ENCODE measurements around the gene LRRK2. TPM values are rescaled to one million over a fixed set of nuclear protein-coding genes. Genes with fewer than 3 reads are reported as not detected.

The LRRK2 gene
- total RNA-seq, 1 donor from 2014 or later = 14.3 TPM

DNA sequence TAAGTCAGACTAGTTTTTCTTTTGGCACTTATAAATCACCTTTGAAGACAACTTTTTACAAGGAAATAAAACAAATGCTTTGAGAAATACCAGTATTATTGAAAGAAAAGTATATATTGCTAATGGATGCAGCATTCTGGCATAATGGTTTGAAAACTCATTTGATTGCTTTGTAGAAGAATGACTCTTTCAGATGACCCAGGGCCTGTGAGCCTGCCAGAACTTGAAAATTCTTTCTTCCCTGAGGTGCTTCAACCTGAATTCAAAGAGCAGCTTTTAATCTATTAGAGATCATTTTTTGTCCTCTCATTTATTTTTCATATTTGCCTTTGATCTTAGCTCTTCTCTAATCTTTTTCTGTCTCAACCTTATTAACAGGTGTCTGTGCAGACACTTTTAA, 87.4 kb downstream of the LRRK2 start:
- H3K27ac ChIP-seq = no peak overlapping the region
- TF ChIP-seq, protein P1, sequence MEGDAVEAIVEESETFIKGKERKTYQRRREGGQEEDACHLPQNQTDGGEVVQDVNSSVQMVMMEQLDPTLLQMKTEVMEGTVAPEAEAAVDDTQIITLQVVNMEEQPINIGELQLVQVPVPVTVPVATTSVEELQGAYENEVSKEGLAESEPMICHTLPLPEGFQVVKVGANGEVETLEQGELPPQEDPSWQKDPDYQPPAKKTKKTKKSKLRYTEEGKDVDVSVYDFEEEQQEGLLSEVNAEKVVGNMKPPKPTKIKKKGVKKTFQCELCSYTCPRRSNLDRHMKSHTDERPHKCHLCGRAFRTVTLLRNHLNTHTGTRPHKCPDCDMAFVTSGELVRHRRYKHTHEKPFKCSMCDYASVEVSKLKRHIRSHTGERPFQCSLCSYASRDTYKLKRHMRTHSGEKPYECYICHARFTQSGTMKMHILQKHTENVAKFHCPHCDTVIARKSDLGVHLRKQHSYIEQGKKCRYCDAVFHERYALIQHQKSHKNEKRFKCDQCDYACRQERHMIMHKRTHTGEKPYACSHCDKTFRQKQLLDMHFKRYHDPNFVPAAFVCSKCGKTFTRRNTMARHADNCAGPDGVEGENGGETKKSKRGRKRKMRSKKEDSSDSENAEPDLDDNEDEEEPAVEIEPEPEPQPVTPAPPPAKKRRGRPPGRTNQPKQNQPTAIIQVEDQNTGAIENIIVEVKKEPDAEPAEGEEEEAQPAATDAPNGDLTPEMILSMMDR (IDR thresholded peaks at IDR 0.05) = no peak
- no peaks in the 10 kb centered on the region for H3K27me3 ChIP-seq
- peaks cover 5 to 45% of the 10 kb centered on the region in 2 donors for H3K36me3 ChIP-seq
- DNase-seq (ENCODE audit: low spot score in 2 of 2) = no peak
- no peaks in the 10 kb centered on the region for H3K4me1 ChIP-seq
- H3K9me3 ChIP-seq = no peaks in the 10 kb centered on the region
- intact Hi-C loops (cut with DNase I) = loop anchor here (5.0 kb wide), 1 partner anchor 160 kb away; no protein-coding TSS in a partner anchor
- no peak overlapping the region for H3K4me3 ChIP-seq

DNA sequence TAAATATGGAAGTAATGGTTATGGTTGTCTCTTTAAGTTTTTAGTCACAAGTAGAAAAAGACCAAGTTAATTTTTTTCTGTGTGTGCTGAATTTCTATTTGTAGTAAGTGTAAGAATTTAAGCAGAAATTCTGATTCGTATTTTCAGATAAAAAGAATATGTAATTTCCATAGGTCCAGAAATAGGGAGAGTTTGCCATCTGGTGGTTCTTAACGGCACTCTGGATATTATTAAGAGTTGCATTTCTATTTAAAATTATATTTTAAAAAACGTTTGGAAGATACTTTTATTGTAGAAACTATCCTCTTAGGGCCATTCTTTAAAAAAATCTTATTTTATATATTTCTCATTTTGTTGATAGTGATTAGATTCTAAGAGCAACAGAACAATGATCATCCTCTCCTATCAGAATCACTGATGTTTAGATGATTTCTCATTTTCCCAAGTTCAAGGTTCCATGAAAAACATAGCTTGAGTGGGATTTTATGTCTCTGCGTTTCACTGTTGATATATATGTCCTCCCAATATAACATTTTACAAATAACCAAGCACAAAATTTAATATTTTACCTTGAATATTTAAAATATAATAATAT, 88.3 kb downstream of the LRRK2 start:
- Histone ChIP-seq H3K4me1 (no peaks in the 10 kb centered on the region), H3K27ac (no peak overlapping the region), H3K9me3 (no peaks in the 10 kb centered on the region), H3K36me3 (peaks cover 5 to 48% of the 10 kb centered on the region in 2 donors), H3K27me3 (no peaks in the 10 kb centered on the region), H3K4me3 (no peak overlapping the region)
- DNase-seq (ENCODE audit: low spot score in 2 of 2) = no peak
- intact Hi-C loops (cut with DNase I) = loop anchor here (5.0 kb wide), 1 partner anchor 161 kb away; no protein-coding TSS in a partner anchor
- TF ChIP-seq, protein P1 (IDR thresholded peaks at IDR 0.05) = peak in 2 of 3 experiments; percentile 16 to 53

DNA sequence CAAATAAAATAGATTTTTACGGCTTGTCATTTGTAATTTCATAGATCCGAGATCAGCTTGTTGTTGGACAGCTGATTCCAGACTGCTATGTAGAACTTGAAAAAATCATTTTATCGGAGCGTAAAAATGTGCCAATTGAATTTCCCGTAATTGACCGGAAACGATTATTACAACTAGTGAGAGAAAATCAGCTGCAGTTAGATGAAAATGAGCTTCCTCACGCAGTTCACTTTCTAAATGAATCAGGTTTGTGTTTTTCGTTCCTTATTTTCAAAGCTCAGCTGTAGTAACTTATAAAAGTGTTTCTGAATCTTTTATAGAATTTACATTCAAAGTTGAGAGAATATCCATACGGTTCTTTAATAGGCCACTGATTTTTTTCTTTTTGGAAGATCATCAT, 89.1 kb downstream of the LRRK2 start:
- H3K36me3 ChIP-seq = peaks cover 0 to 40% of the 10 kb centered on the region in 2 donors
- no peaks in the 10 kb centered on the region for H3K9me3 ChIP-seq
- intact Hi-C loops (cut with DNase I) = loop anchor here (5.0 kb wide), 1 partner anchor 162 kb away; no protein-coding TSS in a partner anchor
- no peaks in the 10 kb centered on the region for H3K27me3 ChIP-seq
- H3K4me3 ChIP-seq = no peak overlapping the region
- TF ChIP-seq, protein P1 (IDR thresholded peaks at IDR 0.05) = no peak
- H3K27ac ChIP-seq = no peak overlapping the region
- H3K4me1 ChIP-seq = no peaks in the 10 kb centered on the region
- no peak for DNase-seq (ENCODE audit: low spot score in 2 of 2)

DNA sequence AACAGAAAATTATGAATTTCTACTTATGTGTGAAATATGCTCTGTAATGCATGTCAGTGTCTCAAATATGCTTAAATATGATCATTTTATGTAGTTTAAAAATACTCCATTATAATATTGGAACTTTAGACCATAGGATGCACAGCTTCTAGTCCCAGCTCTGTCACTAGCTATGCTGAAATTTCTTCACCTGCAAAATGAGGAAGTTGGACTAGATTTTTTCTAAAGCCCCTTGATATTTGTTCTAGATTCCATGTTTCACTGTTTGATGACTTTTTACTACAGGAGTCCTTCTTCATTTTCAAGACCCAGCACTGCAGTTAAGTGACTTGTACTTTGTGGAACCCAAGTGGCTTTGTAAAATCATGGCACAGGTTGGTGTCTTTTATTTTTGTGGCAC, 90.1 kb downstream of the LRRK2 start:
- no peak overlapping the region for H3K4me3 ChIP-seq
- DNase-seq (ENCODE audit: low spot score in 2 of 2) = no peak
- H3K36me3 ChIP-seq = peaks cover 0 to 32% of the 10 kb centered on the region in 2 donors
- H3K27me3 ChIP-seq = no peaks in the 10 kb centered on the region
- H3K9me3 ChIP-seq = no peaks in the 10 kb centered on the region
- no peak overlapping the region for H3K27ac ChIP-seq
- intact Hi-C loops (cut with DNase I) = loop anchor here (5.0 kb wide), 1 partner anchor 163 kb away; no protein-coding TSS in a partner anchor
- TF ChIP-seq, protein P1 (IDR thresholded peaks at IDR 0.05) = no peak
- H3K4me1 ChIP-seq = no peaks in the 10 kb centered on the region

DNA sequence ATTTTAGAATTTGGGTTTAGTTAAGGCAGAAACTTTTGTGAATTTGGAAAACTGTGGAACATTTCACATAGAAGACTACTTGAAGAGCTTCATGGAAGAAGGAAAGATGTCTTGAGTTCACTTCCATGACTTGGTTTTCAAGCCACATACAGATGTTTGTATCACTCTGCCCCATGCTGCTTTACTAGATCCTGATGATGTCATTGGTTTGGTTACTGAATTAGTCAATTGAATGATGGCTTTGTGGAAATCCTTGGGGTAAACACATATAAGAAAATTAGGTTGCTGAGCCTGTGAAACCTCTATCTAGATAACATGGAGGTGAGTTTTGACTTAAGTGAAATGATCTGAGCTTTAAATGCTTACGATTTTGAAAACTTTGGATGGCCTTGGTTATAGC, 90.6 kb downstream of the LRRK2 start:
- no peaks in the 10 kb centered on the region for H3K9me3 ChIP-seq
- H3K27me3 ChIP-seq = no peaks in the 10 kb centered on the region
- TF ChIP-seq, protein P1 (IDR thresholded peaks at IDR 0.05) = no peak
- no peak for DNase-seq (ENCODE audit: low spot score in 2 of 2)
- intact Hi-C loops (cut with DNase I) = no loop called here
- H3K4me1 ChIP-seq = no peaks in the 10 kb centered on the region
- no peak overlapping the region for H3K27ac ChIP-seq
- peaks cover 0 to 29% of the 10 kb centered on the region in 2 donors for H3K36me3 ChIP-seq
- H3K4me3 ChIP-seq = no peak overlapping the region
